ENCODE data around the gene PPHLN1. TPM values are rescaled to one million over a fixed set of nuclear protein-coding genes. Genes with fewer than 3 reads are reported as not detected.
"Not testable (repeated sequence)": the region's sequence is repeated elsewhere in the genome, so short reads cannot be mapped to it uniquely, and the experiment has no call there.

The PPHLN1 gene
- total and polyA plus RNA-seq, 7 donors = 25.2 to 66.7 (median 52.3) TPM

GRCh38 chr12:42326541-42327226 lies 717 bp downstream of the PPHLN1 start:
- Histone ChIP-seq H3K9me3 (no peaks in the 10 kb centered on the region), H3K36me3 (peaks cover 0 to 17% (median 0%) of the 10 kb centered on the region in 4 donors), H3K4me3 (peak overlapping the region; percentile 65 to 80 (median 72)), H3K27me3 (no peaks in the 10 kb centered on the region), H3K4me1 (peaks cover 0 to 28% (median 19%) of the 10 kb centered on the region in 4 donors), H3K27ac (peak overlapping the region; percentile 82 to 93 (median 90))
- intact Hi-C loops (cut with DNase I) = loop anchor here (2.0 kb wide), 1 partner anchor 88 kb away; the partner anchor contains the start of gene YAF2
- DNase-seq = no peak
- TF ChIP-seq POLR2AphosphoS5 (IDR thresholded peaks at IDR 0.05) (no peak), EP300 (IDR thresholded peaks at IDR 0.05) (no peak), POLR2A (IDR thresholded peaks at IDR 0.05) (no peak), CTCF (IDR thresholded peaks at IDR 0.05) (no peak)
- WGBS, 2 donors = 2 to 9% methylated on average over 13 of the region's 13 CpGs

GRCh38 chr12:42327227-42327590 lies 1.2 kb downstream of the PPHLN1 start:
- DNase-seq = no peak
- 36 to 51% methylated on average over 2 of the region's 2 CpGs for WGBS, 2 donors
- Histone ChIP-seq H3K27ac (peak overlapping the region in 3 of 4 donors; percentile 88 to 93 (median 91)), H3K36me3 (peaks cover 0 to 11% (median 0%) of the 10 kb centered on the region in 4 donors), H3K9me3 (no peaks in the 10 kb centered on the region), H3K4me1 (peaks cover 0 to 28% (median 19%) of the 10 kb centered on the region in 4 donors), H3K4me3 (peak overlapping the region; percentile 65 to 80 (median 72)), H3K27me3 (no peaks in the 10 kb centered on the region)
- intact Hi-C loops (cut with DNase I) = loop anchor here (2.0 kb wide), 1 partner anchor 88 kb away; the partner anchor contains the start of gene YAF2
- no peak for TF ChIP-seq POLR2A (IDR thresholded peaks at IDR 0.05)
- no peak for TF ChIP-seq EP300 (IDR thresholded peaks at IDR 0.05)

- H3K4me1 ChIP-seq = peaks cover 0 to 19% (median 17%) of the 10 kb centered on the region in 4 donors
- DNase-seq; intact Hi-C loops (cut with DNase I): not testable (repeated sequence)
Observed at GRCh38 chr12:42330097-42330496, 4.1 kb downstream of the PPHLN1 start.

GRCh38 chr12:42332301-42333285 lies 6.6 kb downstream of the PPHLN1 start:
- H3K27ac ChIP-seq = no peak overlapping the region
- H3K4me3 ChIP-seq = no peak overlapping the region
- H3K9me3 ChIP-seq = no peaks in the 10 kb centered on the region
- H3K36me3 ChIP-seq = peaks cover 0 to 19% (median 3%) of the 10 kb centered on the region in 4 donors
- H3K27me3 ChIP-seq = no peaks in the 10 kb centered on the region
- WGBS, 2 donors = 29 to 38% methylated on average over 4 of the region's 4 CpGs
- intact Hi-C loops (cut with DNase I) = loop anchor here (1.0 kb wide), 1 partner anchor 188 kb away; the partner anchor contains the start of gene GXYLT1
- no peak for DNase-seq
- TF ChIP-seq POLR2A (IDR thresholded peaks at IDR 0.05) (no peak), CTCF (IDR thresholded peaks at IDR 0.05) (peak in 3 of 4 experiments; percentile 34 to 59 (median 50))
- H3K4me1 ChIP-seq = peaks cover 0 to 6% (median 4%) of the 10 kb centered on the region in 4 donors

More at GRCh38 chr12:42330097-42330496, 4.1 kb downstream of the PPHLN1 start:
- H3K36me3 ChIP-seq, H3K27ac ChIP-seq, H3K9me3 ChIP-seq, H3K4me3 ChIP-seq, H3K27me3 ChIP-seq: not testable (repeated sequence)
- 73 to 87% methylated on average over 11 of the region's 11 CpGs for WGBS, 2 donors

GRCh38 chr12:42336286-42336685 lies 10.3 kb downstream of the PPHLN1 start:
- Histone ChIP-seq H3K27ac (no peak overlapping the region), H3K27me3 (no peaks in the 10 kb centered on the region), H3K36me3 (peaks cover 0 to 22% (median 3%) of the 10 kb centered on the region in 4 donors), H3K4me3 (no peak overlapping the region), H3K4me1 (no peaks in the 10 kb centered on the region), H3K9me3 (no peaks in the 10 kb centered on the region)
- WGBS, 2 donors = 37 to 63% methylated on average over 1 of the region's 1 CpG
- TF ChIP-seq POLR2A (IDR thresholded peaks at IDR 0.05) = no peak
- TF ChIP-seq CTCF (IDR thresholded peaks at IDR 0.05) = no peak
- TF ChIP-seq EP300 (IDR thresholded peaks at IDR 0.05) = no peak
- no peak for DNase-seq
- intact Hi-C loops (cut with DNase I) = no loop called here

All from sigmoid colon (tissue), 7 donors.